HepG2 (cell line): ENCODE measurements around the gene MIPEP. TPM values are rescaled to one million over a fixed set of nuclear protein-coding genes. Genes with fewer than 3 reads are reported as not detected.

Experiments used
- ATAC-seq: fragments of 200-7000 bp; cut with Tn5 transposase; 3 replicates; pipeline ENCODE4 v1.9.1; 2020; ENCODE audit warnings: mild to moderate bottlenecking, moderate library complexity
- BruUV-seq: library from RNA; stranded (reverse); fragments of 400-500 nt; replicated peaks from 2 replicates; lab custom pipeline; 2021; lab: Mats Ljungman, UMichigan
- CTCF ChIA-PET: fragments of 300-600 bp; formaldehyde crosslinking; extraction: SDS; loops from one replicate; lab custom pipeline; 2021; ENCODE audit warnings: low total read pairs, inconsistent platforms, low intra/inter-chr PET ratio; lab: Yijun Ruan, JAX
- POLR2A ChIA-PET: fragments of 350-600 bp; sonication (Branson Sonifier 250); formaldehyde crosslinking; loops from one replicate; lab custom pipeline; 2020; ENCODE audit warnings: antibody characterized with exemption, inconsistent platforms; lab: Yijun Ruan, JAX
- DNase-seq: peaks from one replicate; pipeline ENCODE4 v3.0.0-alpha.2; 2015; ENCODE audit warnings: low spot score
- FAIRE-seq: peaks from 3 replicates; lab custom pipeline; 2011; peaks lifted over from hg19 to GRCh38; lab: Jason Lieb, UNC
- H2AFZ ChIP-seq: one replicate; pipeline ENCODE4 v1.6.1; 2011; ENCODE audit warnings: low read length, inconsistent platforms
- H3K27ac ChIP-seq: fragments of 300-600 bp; 3 replicates; pipeline ENCODE4 v1.8.0; 2011; ENCODE audit warnings: mixed run types, mild to moderate bottlenecking, mixed read lengths, low read length, inconsistent platforms; ENCODE audit not compliant: insufficient read depth; ENCODE audit errors: extremely low read length
- H3K27me3 ChIP-seq, 2 experiments: fragments of 200-600 bp in 1 of 2; 2 replicates in 1 of 2; 3 replicates in 1 of 2; pipeline versions ENCODE4 v1.6.0 to v1.8.0; 2011; ENCODE audit warnings: low read length in 2 of 2, mild to moderate bottlenecking in 2 of 2, moderate library complexity in 2 of 2, inconsistent platforms in 1 of 2; ENCODE audit not compliant: insufficient read depth in 2 of 2, control insufficient read depth in 1 of 2
- H3K36me3 ChIP-seq, 2 experiments: fragments of 200-600 bp in 1 of 2; replicated peaks in 1 of 2; 2 replicates in 1 of 2; 3 replicates in 1 of 2; pipeline versions ENCODE4 v1.5.1 to v1.8.0; 2011; ENCODE audit warnings: low read length in 2 of 2, inconsistent platforms in 1 of 2; ENCODE audit not compliant: insufficient read depth in 2 of 2, control insufficient read depth in 1 of 2
- H3K4me1 ChIP-seq: 2 replicates; pipeline ENCODE4 v1.5.1; 2012; ENCODE audit warnings: low read length, inconsistent platforms; ENCODE audit not compliant: insufficient read depth
- H3K4me2 ChIP-seq: 2 replicates; pipeline ENCODE4 v1.6.0; 2011; ENCODE audit warnings: low read depth, low read length, inconsistent platforms
- H3K4me3 ChIP-seq, 3 experiments: fragments of 200-600 bp in 1 of 3; sonication (generic), shearing (Covaris generic) in 1 of 3; replicated peaks in 1 of 3; 2 replicates each; pipeline ENCODE4 v1.5.1; 2011 to 2016; ENCODE audit warnings: low read length in 3 of 3, inconsistent platforms in 2 of 3, low read depth in 2 of 3, mild to moderate bottlenecking in 2 of 3, control low read depth in 1 of 3, mixed read lengths in 1 of 3; ENCODE audit not compliant: insufficient read depth in 1 of 3
- H3K79me2 ChIP-seq: one replicate; pipeline ENCODE4 v1.6.1; 2011; ENCODE audit warnings: low read length, inconsistent platforms; ENCODE audit not compliant: insufficient read depth
- H3K9ac ChIP-seq: 2 replicates; pipeline ENCODE4 v1.6.0; 2011; ENCODE audit warnings: mild to moderate bottlenecking, low read depth, low read length, inconsistent platforms; ENCODE audit not compliant: insufficient read depth
- H3K9me3 ChIP-seq: 2 replicates; pipeline ENCODE4 v1.5.1; 2012; ENCODE audit warnings: mild to moderate bottlenecking, low read length
- H4K20me1 ChIP-seq: 2 replicates; pipeline ENCODE4 v1.6.0; 2011; ENCODE audit warnings: inconsistent platforms, mild to moderate bottlenecking, low read length, moderate library complexity; ENCODE audit not compliant: insufficient read depth
- GABPB1 ChIP-seq: IDR thresholded peaks from 2 replicates; pipeline ENCODE4 v1.6.1; 2016; ENCODE audit warnings: mild to moderate bottlenecking, missing genetic modification reagents, moderate library complexity, missing compliant biosample characterization
- HNF4A ChIP-seq: sonication (generic); formaldehyde crosslinking; IDR thresholded peaks from 2 replicates; pipeline ENCODE4 v1.4.0; 2020; ENCODE audit warnings: missing genetic modification reagents
- HOXA9 ChIP-seq: sonication (generic); formaldehyde crosslinking; IDR thresholded peaks from 2 replicates; pipeline ENCODE4 v1.8.1; 2022; ENCODE audit warnings: missing genetic modification reagents, mild to moderate bottlenecking, moderate library complexity, borderline replicate concordance
- PAF1 ChIP-seq: IDR thresholded peaks from 2 replicates; pipeline ENCODE4 v1.6.1; 2016; ENCODE audit warnings: missing genetic modification reagents, missing compliant biosample characterization
- SMAD3 ChIP-seq: sonication (generic); formaldehyde crosslinking; IDR thresholded peaks from 2 replicates; pipeline ENCODE4 v1.4.0; 2020; ENCODE audit warnings: missing genetic modification reagents
- STAG1 ChIP-seq: sonication (generic); formaldehyde crosslinking; IDR thresholded peaks from 2 replicates; pipeline ENCODE4 v1.4.0; 2020; ENCODE audit warnings: missing genetic modification reagents
- YEATS4 ChIP-seq: sonication (generic); formaldehyde crosslinking; IDR thresholded peaks from 2 replicates; pipeline ENCODE4 v1.4.0; 2020; ENCODE audit warnings: missing genetic modification reagents, borderline replicate concordance
- ZFP37 ChIP-seq: sonication (generic); formaldehyde crosslinking; IDR thresholded peaks from 2 replicates; pipeline ENCODE4 v1.4.0; 2020; ENCODE audit warnings: missing genetic modification reagents, borderline replicate concordance
- ZNF501 ChIP-seq: sonication (generic); formaldehyde crosslinking; IDR thresholded peaks from 2 replicates; pipeline ENCODE4 v1.5.1; 2020; ENCODE audit warnings: mild to moderate bottlenecking, moderate library complexity, missing genetic modification reagents
- ZNF720 ChIP-seq: sonication (generic); formaldehyde crosslinking; IDR thresholded peaks from 2 replicates; pipeline ENCODE4 v1.4.0; 2020; ENCODE audit warnings: missing genetic modification reagents
- ZNF772 ChIP-seq: sonication (generic); formaldehyde crosslinking; IDR thresholded peaks from 2 replicates; pipeline ENCODE4 v1.5.0; 2020; ENCODE audit warnings: mild to moderate bottlenecking, missing genetic modification reagents
- WGBS: methylation state at CpG from one replicate; pipeline ENCODE4 v1.1.6; 2017; ENCODE audit warnings: low lambda C conversion rate; 5-methylcytosine and 5-hydroxymethylcytosine counted together
- in situ Hi-C: cut with HindIII; loops from 2 replicates; pipeline ENCODE4 v1.10.0; 2017; ENCODE audit warnings: low pct_unique_long_range_greater_than_20kb; ENCODE audit not compliant: extremely low pct_ligation_motif_present
- intact Hi-C: fragments of 100-400 bp; cut with micrococcal nuclease; formaldehyde crosslinking; loops from one replicate; pipeline ENCODE4 v1.10.0; 2022; ENCODE audit not compliant: unreplicated experiment
- polyA plus RNA-seq, 8 experiments: library from polyadenylated mRNA; depleted of rRNA in 3 of 8; stranded (reverse) in 7 of 8; unstranded in 1 of 8; fragments of >200 nt; fragmentation: Illumina TruSeq in 4 of 8; extraction: Trizol in 4 of 8; gene quantifications; 2 replicates each; pipeline versions ENCODE4 v1.2.1 to v1.2.3, GENCODE V29; 2011 to 2016; ENCODE audit warnings: low read depth in 4 of 8, missing spikeins in 1 of 8, mixed read lengths in 1 of 8; ENCODE audit not compliant: insufficient read depth in 1 of 8
- total RNA-seq, 5 experiments: library from RNA; depleted of rRNA; stranded (reverse); fragments of >200 nt; fragmentation: Illumina TruSeq; extraction: Trizol; gene quantifications; 2 replicates each; pipeline ENCODE4 v1.2.3, GENCODE V29; 2016; ENCODE audit warnings: low read depth in 1 of 5
- TF ChIP-seq, protein P1 (sequence below): IDR thresholded peaks from 2 replicates; pipeline ENCODE4 v1.6.1; 2016; ENCODE audit warnings: mild to moderate bottlenecking, missing biosample characterization, missing genetic modification reagents
- TF ChIP-seq, protein P2 (sequence below): sonication (generic); formaldehyde crosslinking; IDR thresholded peaks from 2 replicates; pipeline ENCODE4 v1.5.0; 2020; ENCODE audit warnings: mild to moderate bottlenecking, missing genetic modification reagents, moderate library complexity
- TF ChIP-seq, protein P3 (sequence below): sonication (generic); formaldehyde crosslinking; IDR thresholded peaks from 2 replicates; pipeline ENCODE4 v1.4.0; 2020; ENCODE audit warnings: missing genetic modification reagents, borderline replicate concordance
- TF ChIP-seq, protein P4 (sequence below): sonication (generic); formaldehyde crosslinking; IDR thresholded peaks from 2 replicates; pipeline ENCODE4 v1.4.0; 2020; ENCODE audit warnings: missing genetic modification reagents, borderline replicate concordance
- TF ChIP-seq, protein P5 (sequence below): sonication (generic); formaldehyde crosslinking; IDR thresholded peaks from 2 replicates; pipeline ENCODE4 v1.4.0; 2020; ENCODE audit warnings: missing genetic modification reagents, low read depth, mild to moderate bottlenecking, borderline replicate concordance

Gene MIPEP
- total and polyA plus RNA-seq, 2 of the 13 experiments (the other 11 are each of a cell fraction or from before 2014, with no cell fraction given), result 9.3 to 24.1 TPM

DNA sequence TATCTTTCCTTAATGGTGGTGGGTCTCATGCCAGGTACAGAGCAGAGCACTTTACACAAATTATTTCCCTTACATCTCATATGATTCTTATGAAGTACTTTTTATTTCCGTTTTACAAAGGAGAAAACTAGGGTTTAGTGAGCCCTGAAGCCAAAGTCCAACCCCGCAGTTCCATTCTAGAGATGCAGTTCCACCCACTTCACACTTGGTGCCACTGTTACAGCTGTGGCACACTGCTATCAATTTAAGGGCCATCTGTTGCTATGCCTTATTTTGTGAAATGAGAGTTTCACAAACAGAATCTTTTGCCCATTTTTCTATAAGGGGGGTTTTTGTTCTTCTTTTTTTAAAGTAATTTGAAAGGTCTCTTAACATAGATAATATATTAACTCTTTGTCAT lies 12.9 kb downstream of the MIPEP start:
- Histone ChIP-seq H3K79me2 (no peaks in the 10 kb centered on the region), H3K9me3 (no peaks in the 10 kb centered on the region), H3K9ac (no peak overlapping the region), H3K4me1 (peaks cover 6% of the 10 kb centered on the region), H3K27ac (no peak overlapping the region), H2AFZ (no peak overlapping the region), H3K4me3 (no peak overlapping the region), H3K4me2 (no peak overlapping the region), H4K20me1 (no peaks in the 10 kb centered on the region), H3K36me3 (no peaks in the 10 kb centered on the region; a peak in 1 of 5 replicates), H3K27me3 (no peaks in the 10 kb centered on the region)
- ATAC-seq, result peak; percentile 91
- ChIA-PET POLR2A (no interaction called here), CTCF (interaction anchor here (0.9 to 1.7 kb wide), 2 partner anchors 14 to 23 kb away, joined by 3 to 10 read pairs; partner anchors contain the start of gene MIPEP)
- in situ Hi-C loops, result loop anchor here (10.0 to 25.0 kb wide), 2 partner anchors 289 to 411 kb away; no protein-coding TSS in a partner anchor
- DNase-seq, result no peak
- WGBS, result 34% methylated on average over 2 of the region's 2 CpGs
- intact Hi-C loops, result loop anchor here (2.0 kb wide), 1 partner anchor 23 kb away; no protein-coding TSS in a partner anchor
- BruUV-seq, result no TSS peak
- FAIRE-seq, result peak; percentile 49
- TF ChIP-seq, protein P1, sequence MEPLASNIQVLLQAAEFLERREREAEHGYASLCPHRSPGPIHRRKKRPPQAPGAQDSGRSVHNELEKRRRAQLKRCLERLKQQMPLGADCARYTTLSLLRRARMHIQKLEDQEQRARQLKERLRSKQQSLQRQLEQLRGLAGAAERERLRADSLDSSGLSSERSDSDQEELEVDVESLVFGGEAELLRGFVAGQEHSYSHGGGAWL (CRISPR knock-in tag), result no peak
- TF ChIP-seq ZFP37 (CRISPR knock-in tag) (no peak), PAF1 (CRISPR knock-in tag) (no peak), ZNF772 (no peak), STAG1 (peak; percentile 42), GABPB1 (CRISPR knock-in tag) (no peak), HNF4A (CRISPR knock-in tag) (peak; percentile 66), YEATS4 (CRISPR knock-in tag) (no peak), SMAD3 (CRISPR knock-in tag) (no peak), HOXA9 (CRISPR knock-in tag) (no peak), ZNF501 (CRISPR knock-in tag) (no peak), ZNF720 (CRISPR knock-in tag) (no peak)
- TF ChIP-seq, protein P2, sequence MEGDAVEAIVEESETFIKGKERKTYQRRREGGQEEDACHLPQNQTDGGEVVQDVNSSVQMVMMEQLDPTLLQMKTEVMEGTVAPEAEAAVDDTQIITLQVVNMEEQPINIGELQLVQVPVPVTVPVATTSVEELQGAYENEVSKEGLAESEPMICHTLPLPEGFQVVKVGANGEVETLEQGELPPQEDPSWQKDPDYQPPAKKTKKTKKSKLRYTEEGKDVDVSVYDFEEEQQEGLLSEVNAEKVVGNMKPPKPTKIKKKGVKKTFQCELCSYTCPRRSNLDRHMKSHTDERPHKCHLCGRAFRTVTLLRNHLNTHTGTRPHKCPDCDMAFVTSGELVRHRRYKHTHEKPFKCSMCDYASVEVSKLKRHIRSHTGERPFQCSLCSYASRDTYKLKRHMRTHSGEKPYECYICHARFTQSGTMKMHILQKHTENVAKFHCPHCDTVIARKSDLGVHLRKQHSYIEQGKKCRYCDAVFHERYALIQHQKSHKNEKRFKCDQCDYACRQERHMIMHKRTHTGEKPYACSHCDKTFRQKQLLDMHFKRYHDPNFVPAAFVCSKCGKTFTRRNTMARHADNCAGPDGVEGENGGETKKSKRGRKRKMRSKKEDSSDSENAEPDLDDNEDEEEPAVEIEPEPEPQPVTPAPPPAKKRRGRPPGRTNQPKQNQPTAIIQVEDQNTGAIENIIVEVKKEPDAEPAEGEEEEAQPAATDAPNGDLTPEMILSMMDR (CRISPR knock-in tag), result peak; percentile 49
- TF ChIP-seq, protein P3, sequence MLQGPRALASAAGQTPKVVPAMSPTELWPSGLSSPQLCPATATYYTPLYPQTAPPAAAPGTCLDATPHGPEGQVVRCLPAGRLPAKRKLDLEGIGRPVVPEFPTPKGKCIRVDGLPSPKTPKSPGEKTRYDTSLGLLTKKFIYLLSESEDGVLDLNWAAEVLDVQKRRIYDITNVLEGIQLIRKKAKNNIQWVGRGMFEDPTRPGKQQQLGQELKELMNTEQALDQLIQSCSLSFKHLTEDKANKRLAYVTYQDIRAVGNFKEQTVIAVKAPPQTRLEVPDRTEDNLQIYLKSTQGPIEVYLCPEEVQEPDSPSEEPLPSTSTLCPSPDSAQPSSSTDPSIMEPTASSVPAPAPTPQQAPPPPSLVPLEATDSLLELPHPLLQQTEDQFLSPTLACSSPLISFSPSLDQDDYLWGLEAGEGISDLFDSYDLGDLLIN (CRISPR knock-in tag), result no peak
- TF ChIP-seq, protein P4, sequence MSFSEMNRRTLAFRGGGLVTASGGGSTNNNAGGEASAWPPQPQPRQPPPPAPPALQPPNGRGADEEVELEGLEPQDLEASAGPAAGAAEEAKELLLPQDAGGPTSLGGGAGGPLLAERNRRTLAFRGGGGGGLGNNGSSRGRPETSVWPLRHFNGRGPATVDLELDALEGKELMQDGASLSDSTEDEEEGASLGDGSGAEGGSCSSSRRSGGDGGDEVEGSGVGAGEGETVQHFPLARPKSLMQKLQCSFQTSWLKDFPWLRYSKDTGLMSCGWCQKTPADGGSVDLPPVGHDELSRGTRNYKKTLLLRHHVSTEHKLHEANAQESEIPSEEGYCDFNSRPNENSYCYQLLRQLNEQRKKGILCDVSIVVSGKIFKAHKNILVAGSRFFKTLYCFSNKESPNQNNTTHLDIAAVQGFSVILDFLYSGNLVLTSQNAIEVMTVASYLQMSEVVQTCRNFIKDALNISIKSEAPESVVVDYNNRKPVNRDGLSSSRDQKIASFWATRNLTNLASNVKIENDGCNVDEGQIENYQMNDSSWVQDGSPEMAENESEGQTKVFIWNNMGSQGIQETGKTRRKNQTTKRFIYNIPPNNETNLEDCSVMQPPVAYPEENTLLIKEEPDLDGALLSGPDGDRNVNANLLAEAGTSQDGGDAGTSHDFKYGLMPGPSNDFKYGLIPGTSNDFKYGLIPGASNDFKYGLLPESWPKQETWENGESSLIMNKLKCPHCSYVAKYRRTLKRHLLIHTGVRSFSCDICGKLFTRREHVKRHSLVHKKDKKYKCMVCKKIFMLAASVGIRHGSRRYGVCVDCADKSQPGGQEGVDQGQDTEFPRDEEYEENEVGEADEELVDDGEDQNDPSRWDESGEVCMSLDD (CRISPR knock-in tag), result no peak
- TF ChIP-seq, protein P5, sequence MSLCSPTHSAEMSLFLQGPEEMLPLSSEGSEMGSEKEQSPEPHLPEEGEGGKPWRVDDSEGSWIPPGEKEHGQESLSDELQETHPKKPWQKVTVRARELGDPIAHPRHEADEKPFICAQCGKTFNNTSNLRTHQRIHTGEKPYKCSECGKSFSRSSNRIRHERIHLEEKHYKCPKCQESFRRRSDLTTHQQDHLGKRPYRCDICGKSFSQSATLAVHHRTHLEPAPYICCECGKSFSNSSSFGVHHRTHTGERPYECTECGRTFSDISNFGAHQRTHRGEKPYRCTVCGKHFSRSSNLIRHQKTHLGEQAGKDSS (CRISPR knock-in tag), result no peak
